GM19351 (cell line): ENCODE measurements around the gene EHMT1.

ENCODE experiments used
- ATAC-seq: cut with Tn5 transposase; IDR thresholded peaks from one replicate; pipeline ENCODE4 v1.9.1; 2021; ENCODE audit warnings: mild to moderate bottlenecking, moderate library complexity; ENCODE audit not compliant: unreplicated experiment

Gene EHMT1

GRCh38 chr9:137817236-137818200 is 198.7 kb downstream of the EHMT1 start:
- ATAC-seq: no peak

GRCh38 chr9:137818286-137818685 is 199.5 kb downstream of the EHMT1 start:
- ATAC-seq: no peak

- no peak for ATAC-seq
Observed at GRCh38 chr9:137820161-137820855, 201.5 kb downstream of the EHMT1 start.

DNA sequence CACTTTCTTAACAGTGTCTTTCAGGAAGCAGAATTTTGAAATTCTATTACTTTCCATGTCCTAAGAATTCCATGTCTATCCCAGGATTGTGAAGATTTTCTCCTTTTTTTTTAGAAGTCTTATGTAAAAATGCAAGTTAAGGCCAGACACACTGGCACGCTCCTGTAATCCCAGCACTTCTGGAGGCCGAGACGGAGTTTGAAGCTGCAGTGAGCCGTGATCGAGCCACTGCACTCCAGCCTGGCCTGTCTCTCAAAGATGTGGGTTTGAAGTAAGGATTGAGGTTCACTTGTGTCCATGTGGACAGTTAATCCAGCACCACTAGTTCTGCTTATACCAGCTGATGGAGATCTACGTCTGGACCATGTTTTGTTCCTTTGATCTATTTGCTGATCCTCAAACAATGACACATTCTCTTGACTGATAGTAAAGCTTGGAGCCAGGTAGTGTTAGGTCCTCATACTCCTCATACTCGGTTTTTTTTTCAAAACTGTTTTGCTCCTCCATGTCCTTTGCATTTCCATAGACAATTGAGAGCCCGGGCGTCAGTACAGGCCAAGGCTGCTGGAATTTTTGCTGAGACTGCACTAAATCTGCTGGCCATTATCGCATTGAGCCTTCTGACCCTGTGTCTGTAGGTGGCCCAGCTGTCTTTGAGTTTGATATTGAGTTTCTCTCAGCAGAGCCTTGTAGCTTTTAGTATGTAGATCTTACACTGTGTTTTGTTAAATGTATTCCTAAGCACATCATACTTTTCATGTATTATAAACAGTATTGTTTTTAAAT is 205.4 kb downstream of the EHMT1 start:
- no peak for ATAC-seq

- peak; percentile 43 for ATAC-seq
Observed at GRCh38 chr9:137825324-137825989, 206.7 kb downstream of the EHMT1 start.

DNA sequence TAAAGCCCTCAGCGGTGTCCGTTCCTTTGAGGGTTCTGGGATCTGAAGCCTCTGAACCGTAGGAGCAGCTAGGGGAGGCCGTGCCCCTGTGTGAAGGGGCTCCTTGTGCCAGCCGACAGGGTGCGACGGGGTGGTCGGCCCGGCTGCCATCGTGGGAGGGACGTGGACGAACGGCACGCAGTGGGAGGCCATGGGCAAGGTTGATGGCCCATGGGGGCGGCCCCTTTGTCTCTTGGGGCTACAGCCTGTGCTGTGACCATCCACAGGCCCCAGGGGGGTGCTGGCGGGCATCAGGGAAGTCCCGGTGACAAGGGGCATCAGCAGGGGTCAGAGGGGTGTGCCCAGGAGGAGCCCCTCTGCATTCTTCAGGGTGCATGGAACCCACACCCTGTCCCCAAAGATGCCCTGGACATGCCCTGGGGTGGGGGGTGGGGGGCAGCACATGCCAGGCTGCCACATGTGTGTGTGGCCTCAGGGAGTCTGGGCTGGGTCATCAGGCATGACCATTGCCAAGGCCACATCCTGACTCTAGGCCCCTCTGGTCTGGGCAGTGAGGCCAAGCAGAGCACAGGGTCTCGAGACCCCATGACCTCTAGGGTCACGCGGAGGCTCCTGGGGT is 209.2 kb downstream of the EHMT1 start:
- ATAC-seq: no peak

DNA sequence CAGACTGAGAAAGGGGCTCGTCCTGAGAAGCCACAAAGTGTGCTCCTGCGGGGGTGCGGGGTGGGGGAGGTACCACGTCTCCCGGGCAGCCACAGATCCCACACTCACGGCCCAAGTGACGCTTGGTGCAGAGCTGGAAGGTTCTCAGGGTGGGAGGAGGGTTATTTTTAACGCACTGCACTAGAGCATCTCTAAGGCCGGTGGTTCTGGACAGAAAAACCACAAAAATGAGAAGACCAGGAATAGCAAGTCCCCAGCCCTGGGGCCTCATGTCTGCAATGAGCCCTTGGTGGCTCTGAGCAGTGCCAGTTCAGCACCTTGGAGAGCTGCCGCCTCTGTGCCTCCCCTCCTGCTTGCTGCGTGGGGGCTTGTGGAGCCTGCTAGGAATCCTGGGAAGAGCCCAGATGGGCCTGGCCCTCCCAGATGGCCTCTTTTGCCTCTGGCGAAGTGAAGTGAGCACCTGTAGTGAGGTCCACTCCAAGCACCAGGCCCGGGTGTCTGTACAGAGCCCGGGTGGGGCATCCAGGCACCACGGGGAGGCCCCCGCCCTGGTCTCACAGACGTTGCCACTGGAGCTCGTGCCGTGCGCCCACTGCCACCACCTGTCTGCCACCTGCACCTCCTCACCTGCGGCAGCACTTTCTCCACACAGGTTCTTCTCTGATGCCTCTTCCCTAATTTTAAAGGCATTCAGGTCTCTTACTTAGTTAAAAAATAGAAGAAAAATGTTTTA is 209.9 kb downstream of the EHMT1 start:
- ATAC-seq: no peak

DNA sequence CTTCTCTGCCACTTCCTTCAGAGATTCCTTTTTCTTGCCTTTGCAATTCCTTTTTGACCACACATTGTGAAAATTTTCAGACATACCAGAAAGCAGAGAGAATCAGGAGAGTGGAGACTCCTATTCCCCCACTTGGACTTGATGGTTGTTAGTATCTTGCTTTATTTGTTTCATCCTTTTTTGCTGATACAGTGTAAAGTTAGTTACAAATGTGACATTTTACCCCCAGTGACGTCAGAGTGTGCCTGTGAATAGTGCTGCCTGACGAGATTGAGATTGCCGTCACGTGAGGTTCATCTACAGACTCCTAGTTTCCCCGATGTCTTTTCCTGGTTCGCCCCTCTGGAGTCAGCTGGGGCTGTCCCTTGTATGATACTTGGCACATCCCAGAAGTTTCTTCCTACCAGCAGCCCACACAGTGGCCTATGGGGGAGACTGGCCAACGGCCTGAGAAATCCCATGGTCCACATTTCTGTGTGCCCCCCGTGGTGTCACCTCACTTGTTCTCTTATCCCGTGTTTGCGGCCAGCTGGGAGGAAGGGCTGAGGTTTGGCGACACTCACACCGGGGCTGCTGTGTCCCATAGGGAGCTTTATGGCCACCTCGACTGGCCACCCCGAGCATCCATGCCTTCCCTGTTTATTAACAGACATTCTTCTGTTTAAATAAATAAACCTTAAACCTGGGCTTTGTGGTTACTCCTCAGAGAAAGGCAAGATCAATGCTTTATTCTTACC is 210.6 kb downstream of the EHMT1 start:
- no peak for ATAC-seq

DNA sequence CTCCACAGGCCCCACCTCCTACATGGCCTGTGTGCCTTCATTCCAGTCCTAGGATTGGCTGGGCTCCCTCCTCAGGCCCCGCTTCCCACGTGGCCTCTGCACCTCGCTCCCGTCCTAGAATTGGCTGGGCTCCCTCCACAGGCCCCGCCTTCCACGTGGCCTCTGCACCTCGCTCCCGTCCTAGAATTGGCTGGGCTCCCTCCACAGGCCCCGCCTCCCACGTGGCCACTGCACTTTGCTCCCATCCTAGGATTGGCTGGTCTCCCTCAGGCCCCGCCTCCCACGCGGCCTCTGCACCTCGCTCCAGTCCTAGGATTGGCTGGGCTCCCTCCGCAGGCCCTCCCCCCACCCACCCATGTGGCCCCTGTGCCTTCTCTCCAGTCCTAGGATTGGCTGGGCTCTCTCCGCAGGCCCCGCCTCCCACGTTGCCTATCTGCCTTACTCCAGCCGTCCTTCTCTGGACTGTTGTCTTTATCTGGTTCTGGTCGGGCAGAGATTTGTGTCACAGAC is 213.4 kb downstream of the EHMT1 start:
- no peak for ATAC-seq

DNA sequence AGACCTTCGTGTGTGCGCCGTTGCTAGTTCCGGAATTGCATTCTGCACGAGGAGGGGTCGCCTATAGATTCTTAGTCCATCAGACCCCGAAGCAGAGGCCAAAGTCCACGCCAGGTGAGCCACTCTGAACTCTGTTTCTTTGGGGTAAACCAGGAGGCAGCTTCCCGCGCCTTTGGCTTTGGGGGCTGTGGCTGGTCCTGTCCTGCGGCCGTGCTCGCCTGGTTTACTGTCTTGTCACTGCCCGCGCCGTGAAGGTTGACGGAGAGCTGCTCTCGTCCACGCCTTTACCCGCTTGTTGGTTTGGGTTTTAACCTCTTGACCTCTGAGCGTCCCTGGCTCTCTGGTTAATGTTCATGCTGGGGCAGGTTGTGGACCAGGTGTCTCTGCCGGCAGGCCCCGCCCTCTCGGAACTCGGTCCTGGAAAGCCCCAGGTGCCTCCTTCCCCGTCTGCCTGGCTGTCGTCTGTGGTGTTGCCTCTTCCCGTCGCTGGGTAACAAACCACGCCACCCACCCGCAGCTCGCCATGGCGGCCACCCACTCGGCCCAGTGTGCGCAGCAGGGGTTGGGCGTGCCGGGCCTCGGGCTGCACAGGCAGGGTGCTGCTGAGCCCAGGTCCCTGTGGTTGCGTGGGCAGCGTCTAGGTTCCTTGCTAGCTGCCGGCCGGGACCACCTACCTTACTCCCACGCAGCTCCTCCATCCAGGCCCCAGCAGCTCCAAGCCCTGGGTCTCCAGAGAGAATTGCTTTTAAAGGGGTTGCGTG is 214.2 kb downstream of the EHMT1 start:
- no peak for ATAC-seq

DNA sequence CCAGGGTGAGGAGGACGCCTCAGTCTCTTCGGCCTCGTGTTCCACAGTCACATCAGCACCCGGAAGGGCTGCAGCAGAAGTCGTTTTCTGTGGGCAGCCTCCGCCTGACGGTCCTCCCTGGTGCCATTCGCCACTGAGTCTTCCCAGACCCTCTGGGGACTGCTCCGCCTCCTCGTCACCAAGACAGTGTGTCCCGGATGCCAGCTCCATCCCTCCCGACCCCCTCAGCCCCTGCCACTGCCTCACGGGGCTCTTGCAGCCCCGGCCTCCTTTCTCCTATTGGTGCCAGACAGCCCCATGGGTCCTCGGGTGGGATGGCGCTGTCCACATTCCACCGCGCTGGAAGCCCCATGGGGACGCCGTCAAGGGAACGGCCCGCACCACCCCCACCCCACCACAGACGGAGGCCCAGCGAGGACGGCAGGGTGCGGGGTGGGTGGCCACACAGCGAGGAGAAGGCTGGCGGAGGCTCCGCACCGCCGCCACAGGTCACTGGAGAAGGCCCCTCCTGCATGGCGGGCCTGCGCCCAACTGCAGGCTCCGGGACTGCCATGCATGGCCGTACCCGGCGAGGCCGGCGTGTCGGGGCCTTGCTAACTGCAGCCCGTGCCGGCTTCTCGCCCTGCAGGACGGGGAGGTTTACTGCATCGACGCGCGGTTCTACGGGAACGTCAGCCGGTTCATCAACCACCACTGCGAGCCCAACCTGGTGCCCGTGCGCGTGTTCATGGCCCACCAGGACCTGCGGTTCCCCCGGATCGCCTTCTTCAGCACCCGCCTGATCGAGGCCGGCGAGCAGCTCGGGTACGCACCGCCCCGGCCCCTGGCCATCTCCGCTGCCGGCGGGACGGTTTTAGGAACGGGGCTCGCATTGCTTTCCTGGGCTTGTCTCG is 215.2 kb downstream of the EHMT1 start:
- ATAC-seq: no peak

DNA sequence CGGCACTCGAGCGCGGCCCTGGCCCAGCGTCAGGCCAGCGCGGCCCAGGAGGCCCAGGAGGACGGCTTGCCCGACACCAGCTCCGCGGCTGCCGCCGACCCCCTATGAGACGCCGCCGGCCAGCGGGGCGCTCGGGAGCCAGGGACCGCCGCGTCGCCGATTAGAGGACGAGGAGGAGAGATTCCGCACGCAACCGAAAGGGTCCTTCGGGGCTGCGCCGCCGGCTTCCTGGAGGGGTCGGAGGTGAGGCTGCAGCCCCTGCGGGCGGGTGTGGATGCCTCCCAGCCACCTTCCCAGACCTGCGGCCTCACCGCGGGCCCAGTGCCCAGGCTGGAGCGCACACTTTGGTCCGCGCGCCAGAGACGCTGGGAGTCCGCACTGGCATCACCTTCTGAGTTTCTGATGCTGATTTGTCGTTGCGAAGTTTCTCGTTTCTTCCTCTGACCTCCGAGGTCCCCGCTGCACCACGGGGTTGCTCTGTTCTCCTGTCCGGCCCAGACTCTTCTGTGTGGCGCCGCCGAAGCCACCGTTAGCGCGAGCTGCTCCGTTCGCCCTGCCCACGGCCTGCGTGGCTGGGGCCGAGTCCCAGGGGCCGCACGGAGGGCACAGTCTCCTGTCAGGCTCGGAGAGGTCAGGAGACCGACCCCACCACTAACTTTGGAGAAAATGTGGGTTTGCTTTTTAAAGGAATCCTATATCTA is 216.2 kb downstream of the EHMT1 start:
- no peak for ATAC-seq

DNA sequence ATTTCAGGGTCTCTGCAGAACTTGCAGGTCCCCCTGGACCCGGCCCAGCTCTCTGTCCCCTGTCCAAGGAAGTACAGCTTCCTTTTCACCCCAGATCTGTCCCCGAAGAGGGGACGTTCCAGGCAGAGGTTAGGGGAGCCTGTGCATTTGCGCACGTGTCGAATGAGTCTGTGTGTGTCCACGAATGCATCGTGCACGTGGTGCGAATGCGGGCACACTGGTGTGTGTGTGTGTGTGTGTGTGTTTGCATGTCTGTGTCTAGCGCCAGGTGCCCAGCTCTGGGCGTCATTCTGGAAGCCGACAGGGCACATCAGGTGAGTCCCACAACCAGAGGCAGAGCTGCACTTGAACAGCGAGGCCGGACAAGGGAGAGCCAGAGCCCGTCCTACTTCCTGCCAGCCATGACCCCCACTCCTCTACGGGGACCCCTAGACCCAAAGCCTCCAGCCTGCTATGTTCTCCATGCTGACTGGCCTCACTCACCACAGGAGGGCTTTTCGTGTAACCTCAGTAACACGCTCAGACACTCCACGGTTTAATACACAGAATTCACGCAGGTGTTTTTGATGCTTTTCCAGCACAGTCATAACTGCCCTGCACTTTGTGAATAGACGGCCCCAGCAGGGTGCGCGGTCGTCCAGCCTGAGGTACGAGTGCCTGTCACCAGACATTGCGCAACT is 217.5 kb downstream of the EHMT1 start:
- no peak for ATAC-seq

- no peak for ATAC-seq
Observed at GRCh38 chr9:137836831-137837241, 218.0 kb downstream of the EHMT1 start.

GRCh38 chr9:137837345-137838278 is 218.8 kb downstream of the EHMT1 start:
- ATAC-seq: no peak
